COR-L47 (cell line): ENCODE results near the gene DGCR8.

Experiments used
- DNase-seq: peaks from one replicate; lab custom pipeline; 2025; lab: John Stamatoyannopoulos, UW

The DGCR8 gene

GRCh38 chr22:20052309-20053259 lies 27.5 kb upstream of the DGCR8 start:
- DNase-seq: no peak

- DNase-seq: no peak
Measured at GRCh38 chr22:20053407-20054033, 26.5 kb upstream of the DGCR8 start.

- no peak for DNase-seq
Measured at GRCh38 chr22:20054034-20054427, 26.0 kb upstream of the DGCR8 start.

GRCh38 chr22:20054485-20054884 lies 25.6 kb upstream of the DGCR8 start:
- DNase-seq: no peak

- DNase-seq: no peak
Measured at GRCh38 chr22:20055144-20055543, 24.9 kb upstream of the DGCR8 start.

GRCh38 chr22:20055654-20056053 lies 24.4 kb upstream of the DGCR8 start:
- no peak for DNase-seq

- DNase-seq: no peak
Measured at GRCh38 chr22:20056161-20056560, 23.9 kb upstream of the DGCR8 start.

- no peak for DNase-seq
Measured at GRCh38 chr22:20056696-20057386, 23.2 kb upstream of the DGCR8 start.

GRCh38 chr22:20057596-20058268 lies 22.3 kb upstream of the DGCR8 start:
- DNase-seq: no peak

GRCh38 chr22:20058989-20059770 lies 20.9 kb upstream of the DGCR8 start:
- DNase-seq: no peak

- no peak for DNase-seq
Measured at GRCh38 chr22:20060700-20061480, 19.2 kb upstream of the DGCR8 start.

GRCh38 chr22:20061481-20061861 lies 18.6 kb upstream of the DGCR8 start:
- DNase-seq: peak; percentile 67

- DNase-seq: no peak
Measured at GRCh38 chr22:20062043-20062765, 17.8 kb upstream of the DGCR8 start.

- DNase-seq: no peak
Measured at GRCh38 chr22:20062766-20063083, 17.3 kb upstream of the DGCR8 start.

- no peak for DNase-seq
Measured at GRCh38 chr22:20063271-20064139, 16.5 kb upstream of the DGCR8 start.

GRCh38 chr22:20064140-20064480 lies 15.9 kb upstream of the DGCR8 start:
- DNase-seq: no peak

GRCh38 chr22:20064545-20065262 lies 15.3 kb upstream of the DGCR8 start:
- DNase-seq: no peak

GRCh38 chr22:20065896-20066616 lies 14.0 kb upstream of the DGCR8 start:
- no peak for DNase-seq
